HEK293 (cell line): ENCODE data around the gene CAMKK1.

Experiments
- GLIS1 ChIP-seq: fragments of 450-650 bp; formaldehyde crosslinking; IDR thresholded peaks from 2 replicates; pipeline ENCODE4 v1.5.1; 2016; ENCODE audit warnings: missing biosample characterization, missing genetic modification characterization
- KLF1 ChIP-seq: fragments of 450-650 bp; formaldehyde crosslinking; IDR thresholded peaks from 2 replicates; pipeline ENCODE4 v1.5.1; 2016; ENCODE audit warnings: missing biosample characterization, missing genetic modification characterization
- MYNN ChIP-seq: fragments of 450-650 bp; formaldehyde crosslinking; IDR thresholded peaks from 2 replicates; pipeline ENCODE4 v1.5.1; 2016; ENCODE audit warnings: missing biosample characterization, missing genetic modification characterization, borderline replicate concordance
- SCRT1 ChIP-seq: fragments of 450-650 bp; formaldehyde crosslinking; IDR thresholded peaks from 2 replicates; pipeline ENCODE4 v1.5.1; 2016; ENCODE audit warnings: missing biosample characterization, missing genetic modification characterization, borderline replicate concordance
- YY2 ChIP-seq: fragments of 450-650 bp; formaldehyde crosslinking; IDR thresholded peaks from 2 replicates; pipeline ENCODE4 v1.5.1; 2016; ENCODE audit warnings: missing biosample characterization, missing genetic modification characterization
- ZBTB1 ChIP-seq: fragments of 450-650 bp; formaldehyde crosslinking; IDR thresholded peaks from 2 replicates; pipeline ENCODE4 v1.5.1; 2016; ENCODE audit warnings: missing biosample characterization, missing genetic modification characterization
- ZBTB7A ChIP-seq: fragments of 450-650 bp; formaldehyde crosslinking; IDR thresholded peaks from 2 replicates; pipeline ENCODE4 v1.5.1; 2016; ENCODE audit warnings: low read depth, missing biosample characterization, missing genetic modification characterization
- ZEB2 ChIP-seq: fragments of 450-650 bp; formaldehyde crosslinking; IDR thresholded peaks from 2 replicates; pipeline ENCODE4 v1.5.1; 2016; ENCODE audit warnings: missing biosample characterization, missing genetic modification characterization
- ZFHX2 ChIP-seq: fragments of 450-650 bp; formaldehyde crosslinking; conservative IDR thresholded peaks from 2 replicates; pipeline ENCODE4 v1.5.1; 2016; ENCODE audit warnings: missing biosample characterization, missing genetic modification characterization
- ZFP37 ChIP-seq: fragments of 450-650 bp; formaldehyde crosslinking; IDR thresholded peaks from 2 replicates; pipeline ENCODE4 v1.5.1; 2016; ENCODE audit warnings: missing biosample characterization, missing genetic modification characterization
- ZNF114 ChIP-seq: fragments of 450-650 bp; formaldehyde crosslinking; IDR thresholded peaks from 2 replicates; pipeline ENCODE4 v1.5.0; 2017; ENCODE audit warnings: missing biosample characterization, missing genetic modification characterization
- ZNF184 ChIP-seq: fragments of 450-650 bp; IDR thresholded peaks from 2 replicates; pipeline ENCODE4 v1.5.1; 2018; ENCODE audit warnings: missing biosample characterization, mild to moderate bottlenecking, missing genetic modification characterization
- ZNF324 ChIP-seq: fragments of 450-650 bp; formaldehyde crosslinking; IDR thresholded peaks from 2 replicates; pipeline ENCODE4 v1.5.1; 2016; ENCODE audit warnings: missing biosample characterization, missing genetic modification characterization
- ZNF354C ChIP-seq: fragments of 450-650 bp; formaldehyde crosslinking; IDR thresholded peaks from 2 replicates; pipeline ENCODE4 v1.5.1; 2016; ENCODE audit warnings: missing biosample characterization, missing genetic modification characterization, low read depth, borderline replicate concordance
- ZNF366 ChIP-seq: fragments of 450-650 bp; formaldehyde crosslinking; conservative IDR thresholded peaks from 2 replicates; pipeline ENCODE4 v1.5.1; 2016; ENCODE audit warnings: missing biosample characterization, missing genetic modification characterization
- ZNF37A ChIP-seq: fragments of 450-650 bp; IDR thresholded peaks from 2 replicates; pipeline ENCODE4 v1.5.1; 2018; ENCODE audit warnings: missing biosample characterization, missing genetic modification characterization
- ZNF416 ChIP-seq: fragments of 450-650 bp; formaldehyde crosslinking; IDR thresholded peaks from 2 replicates; pipeline ENCODE4 v1.5.1; 2016; ENCODE audit warnings: missing biosample characterization, missing genetic modification characterization
- ZNF530 ChIP-seq: fragments of 450-650 bp; formaldehyde crosslinking; IDR thresholded peaks from 2 replicates; pipeline ENCODE4 v1.5.1; 2016; ENCODE audit warnings: low read depth, missing biosample characterization, missing genetic modification characterization
- ZNF561 ChIP-seq: fragments of 450-650 bp; IDR thresholded peaks from 2 replicates; pipeline ENCODE4 v1.5.1; 2018; ENCODE audit warnings: missing biosample characterization, missing genetic modification characterization, borderline replicate concordance
- ZNF596 ChIP-seq: fragments of 450-650 bp; IDR thresholded peaks from 2 replicates; pipeline ENCODE4 v1.5.0; 2018; ENCODE audit warnings: missing biosample characterization, mild to moderate bottlenecking, missing genetic modification characterization, moderate library complexity
- ZNF600 ChIP-seq: fragments of 450-650 bp; formaldehyde crosslinking; IDR thresholded peaks from 2 replicates; pipeline ENCODE4 v1.5.1; 2016; ENCODE audit warnings: missing biosample characterization, missing genetic modification characterization
- ZNF623 ChIP-seq: fragments of 450-650 bp; formaldehyde crosslinking; IDR thresholded peaks from 2 replicates; pipeline ENCODE4 v1.5.1; 2016; ENCODE audit warnings: missing biosample characterization, missing genetic modification characterization
- ZNF629 ChIP-seq: fragments of 450-650 bp; formaldehyde crosslinking; IDR thresholded peaks from 2 replicates; pipeline ENCODE4 v1.5.1; 2017; ENCODE audit warnings: missing biosample characterization, missing genetic modification characterization
- ZNF654 ChIP-seq: fragments of 450-650 bp; formaldehyde crosslinking; IDR thresholded peaks from 2 replicates; pipeline ENCODE4 v1.5.1; 2016; ENCODE audit warnings: low read depth, missing biosample characterization, missing genetic modification characterization
- ZNF658 ChIP-seq: fragments of 450-650 bp; formaldehyde crosslinking; IDR thresholded peaks from 2 replicates; pipeline ENCODE4; 2016; ENCODE audit warnings: missing biosample characterization, missing genetic modification characterization
- ZNF792 ChIP-seq: fragments of 450-650 bp; formaldehyde crosslinking; IDR thresholded peaks from 2 replicates; pipeline ENCODE4 v1.5.1; 2016; ENCODE audit warnings: missing biosample characterization, missing genetic modification characterization
- TF ChIP-seq, protein P1 (sequence below): fragments of 450-650 bp; formaldehyde crosslinking; IDR thresholded peaks from 2 replicates; pipeline ENCODE4 v1.5.1; 2016; ENCODE audit warnings: missing biosample characterization, missing genetic modification characterization, borderline replicate concordance
- TF ChIP-seq, protein P2 (sequence below): fragments of 450-650 bp; formaldehyde crosslinking; IDR thresholded peaks from 2 replicates; pipeline ENCODE4 v1.5.1; 2016; ENCODE audit warnings: missing biosample characterization, missing genetic modification characterization
- TF ChIP-seq, protein P3 (sequence below): fragments of 450-650 bp; formaldehyde crosslinking; IDR thresholded peaks from 2 replicates; pipeline ENCODE4 v1.5.1; 2016; ENCODE audit warnings: missing biosample characterization, missing genetic modification characterization
- TF ChIP-seq, protein P4 (sequence below): fragments of 450-650 bp; formaldehyde crosslinking; IDR thresholded peaks from 2 replicates; pipeline ENCODE4 v1.5.1; 2016; ENCODE audit warnings: missing biosample characterization, missing genetic modification characterization

The CAMKK1 gene

DNA sequence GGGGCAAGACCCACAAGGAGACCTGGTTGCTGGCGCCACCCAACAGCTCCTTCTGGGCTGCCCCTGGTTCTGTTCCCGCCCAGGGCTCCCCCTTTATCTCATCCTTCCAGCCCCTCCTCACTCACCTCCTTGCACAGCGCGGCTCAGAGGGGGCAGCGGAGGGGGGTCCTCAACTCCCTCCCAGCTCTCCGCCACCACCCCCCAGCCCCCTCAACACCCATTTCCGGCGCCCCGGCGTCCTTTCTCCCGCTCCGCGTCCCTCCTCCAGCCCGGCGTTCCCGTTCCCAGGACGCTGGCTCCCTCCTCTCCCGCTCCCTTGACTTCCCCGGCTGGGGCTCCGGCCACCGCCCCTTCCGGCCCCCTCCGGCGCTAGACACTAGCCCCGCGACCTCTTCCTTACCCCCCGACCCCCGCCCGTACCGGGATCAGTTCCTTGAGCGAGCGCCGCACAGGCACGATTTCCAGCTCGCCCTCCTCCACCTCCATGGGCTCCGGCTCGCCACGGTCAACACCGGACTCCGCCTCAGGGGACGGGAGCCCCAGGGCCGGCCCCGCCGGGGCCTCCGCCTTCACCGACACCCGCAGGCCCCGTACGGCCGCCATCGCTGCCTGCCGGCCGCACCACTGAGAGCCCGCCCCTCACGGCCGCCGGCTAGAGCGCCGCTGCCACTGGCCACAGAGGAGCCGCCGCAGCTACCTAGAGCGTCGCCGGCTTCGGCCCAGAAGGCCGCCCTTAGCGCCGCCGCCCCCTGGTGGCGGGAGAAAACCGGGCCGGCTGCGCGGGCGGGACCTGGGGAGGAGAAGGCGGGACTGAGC is 47.0 kb downstream of the CAMKK1 start, which contains the start of gene NCBP3 (continued):
- peak; percentile 61 for TF ChIP-seq KLF1
- peak; percentile 93 for TF ChIP-seq YY2 (tag by site-specific recombination)
- TF ChIP-seq ZNF658 (tag by site-specific recombination): no peak
- no peak for TF ChIP-seq MYNN (tag by site-specific recombination)
- no peak for TF ChIP-seq SCRT1 (tag by site-specific recombination)
- TF ChIP-seq ZNF596 (tag by site-specific recombination): peak; percentile 25; the same call in 1 of the 2 replicates
- no peak; the same call in 1 of the 2 replicates for TF ChIP-seq ZNF37A (tag by site-specific recombination)
- TF ChIP-seq ZNF354C: no peak
- TF ChIP-seq ZNF792: no peak
- TF ChIP-seq ZNF600: peak; percentile 60; the same call in 1 of the 2 replicates
- TF ChIP-seq ZNF324 (tag by site-specific recombination): peak; percentile 93
- no peak; the same call in 1 of the 2 replicates for TF ChIP-seq ZBTB7A (tag by site-specific recombination)
- TF ChIP-seq, protein P1, sequence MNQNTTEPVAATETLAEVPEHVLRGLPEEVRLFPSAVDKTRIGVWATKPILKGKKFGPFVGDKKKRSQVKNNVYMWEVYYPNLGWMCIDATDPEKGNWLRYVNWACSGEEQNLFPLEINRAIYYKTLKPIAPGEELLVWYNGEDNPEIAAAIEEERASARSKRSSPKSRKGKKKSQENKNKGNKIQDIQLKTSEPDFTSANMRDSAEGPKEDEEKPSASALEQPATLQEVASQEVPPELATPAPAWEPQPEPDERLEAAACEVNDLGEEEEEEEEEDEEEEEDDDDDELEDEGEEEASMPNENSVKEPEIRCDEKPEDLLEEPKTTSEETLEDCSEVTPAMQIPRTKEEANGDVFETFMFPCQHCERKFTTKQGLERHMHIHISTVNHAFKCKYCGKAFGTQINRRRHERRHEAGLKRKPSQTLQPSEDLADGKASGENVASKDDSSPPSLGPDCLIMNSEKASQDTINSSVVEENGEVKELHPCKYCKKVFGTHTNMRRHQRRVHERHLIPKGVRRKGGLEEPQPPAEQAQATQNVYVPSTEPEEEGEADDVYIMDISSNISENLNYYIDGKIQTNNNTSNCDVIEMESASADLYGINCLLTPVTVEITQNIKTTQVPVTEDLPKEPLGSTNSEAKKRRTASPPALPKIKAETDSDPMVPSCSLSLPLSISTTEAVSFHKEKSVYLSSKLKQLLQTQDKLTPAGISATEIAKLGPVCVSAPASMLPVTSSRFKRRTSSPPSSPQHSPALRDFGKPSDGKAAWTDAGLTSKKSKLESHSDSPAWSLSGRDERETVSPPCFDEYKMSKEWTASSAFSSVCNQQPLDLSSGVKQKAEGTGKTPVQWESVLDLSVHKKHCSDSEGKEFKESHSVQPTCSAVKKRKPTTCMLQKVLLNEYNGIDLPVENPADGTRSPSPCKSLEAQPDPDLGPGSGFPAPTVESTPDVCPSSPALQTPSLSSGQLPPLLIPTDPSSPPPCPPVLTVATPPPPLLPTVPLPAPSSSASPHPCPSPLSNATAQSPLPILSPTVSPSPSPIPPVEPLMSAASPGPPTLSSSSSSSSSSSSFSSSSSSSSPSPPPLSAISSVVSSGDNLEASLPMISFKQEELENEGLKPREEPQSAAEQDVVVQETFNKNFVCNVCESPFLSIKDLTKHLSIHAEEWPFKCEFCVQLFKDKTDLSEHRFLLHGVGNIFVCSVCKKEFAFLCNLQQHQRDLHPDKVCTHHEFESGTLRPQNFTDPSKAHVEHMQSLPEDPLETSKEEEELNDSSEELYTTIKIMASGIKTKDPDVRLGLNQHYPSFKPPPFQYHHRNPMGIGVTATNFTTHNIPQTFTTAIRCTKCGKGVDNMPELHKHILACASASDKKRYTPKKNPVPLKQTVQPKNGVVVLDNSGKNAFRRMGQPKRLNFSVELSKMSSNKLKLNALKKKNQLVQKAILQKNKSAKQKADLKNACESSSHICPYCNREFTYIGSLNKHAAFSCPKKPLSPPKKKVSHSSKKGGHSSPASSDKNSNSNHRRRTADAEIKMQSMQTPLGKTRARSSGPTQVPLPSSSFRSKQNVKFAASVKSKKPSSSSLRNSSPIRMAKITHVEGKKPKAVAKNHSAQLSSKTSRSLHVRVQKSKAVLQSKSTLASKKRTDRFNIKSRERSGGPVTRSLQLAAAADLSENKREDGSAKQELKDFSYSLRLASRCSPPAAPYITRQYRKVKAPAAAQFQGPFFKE (tag by site-specific recombination): no peak
- TF ChIP-seq ZFHX2: peak; percentile 89
- TF ChIP-seq ZNF530 (tag by site-specific recombination): no peak
- peak; percentile 69; the same call in 1 of the 2 replicates for TF ChIP-seq ZNF561 (tag by site-specific recombination)
- TF ChIP-seq ZBTB1 (tag by site-specific recombination): no peak
- peak; percentile 19; the same call in 1 of the 2 replicates for TF ChIP-seq ZNF654 (tag by site-specific recombination)
- TF ChIP-seq, protein P2, sequence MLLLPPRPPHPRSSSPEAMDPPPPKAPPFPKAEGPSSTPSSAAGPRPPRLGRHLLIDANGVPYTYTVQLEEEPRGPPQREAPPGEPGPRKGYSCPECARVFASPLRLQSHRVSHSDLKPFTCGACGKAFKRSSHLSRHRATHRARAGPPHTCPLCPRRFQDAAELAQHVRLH: no peak
- TF ChIP-seq ZNF629 (tag by site-specific recombination): peak; percentile 74; the same call in 1 of the 2 replicates
- TF ChIP-seq, protein P3, sequence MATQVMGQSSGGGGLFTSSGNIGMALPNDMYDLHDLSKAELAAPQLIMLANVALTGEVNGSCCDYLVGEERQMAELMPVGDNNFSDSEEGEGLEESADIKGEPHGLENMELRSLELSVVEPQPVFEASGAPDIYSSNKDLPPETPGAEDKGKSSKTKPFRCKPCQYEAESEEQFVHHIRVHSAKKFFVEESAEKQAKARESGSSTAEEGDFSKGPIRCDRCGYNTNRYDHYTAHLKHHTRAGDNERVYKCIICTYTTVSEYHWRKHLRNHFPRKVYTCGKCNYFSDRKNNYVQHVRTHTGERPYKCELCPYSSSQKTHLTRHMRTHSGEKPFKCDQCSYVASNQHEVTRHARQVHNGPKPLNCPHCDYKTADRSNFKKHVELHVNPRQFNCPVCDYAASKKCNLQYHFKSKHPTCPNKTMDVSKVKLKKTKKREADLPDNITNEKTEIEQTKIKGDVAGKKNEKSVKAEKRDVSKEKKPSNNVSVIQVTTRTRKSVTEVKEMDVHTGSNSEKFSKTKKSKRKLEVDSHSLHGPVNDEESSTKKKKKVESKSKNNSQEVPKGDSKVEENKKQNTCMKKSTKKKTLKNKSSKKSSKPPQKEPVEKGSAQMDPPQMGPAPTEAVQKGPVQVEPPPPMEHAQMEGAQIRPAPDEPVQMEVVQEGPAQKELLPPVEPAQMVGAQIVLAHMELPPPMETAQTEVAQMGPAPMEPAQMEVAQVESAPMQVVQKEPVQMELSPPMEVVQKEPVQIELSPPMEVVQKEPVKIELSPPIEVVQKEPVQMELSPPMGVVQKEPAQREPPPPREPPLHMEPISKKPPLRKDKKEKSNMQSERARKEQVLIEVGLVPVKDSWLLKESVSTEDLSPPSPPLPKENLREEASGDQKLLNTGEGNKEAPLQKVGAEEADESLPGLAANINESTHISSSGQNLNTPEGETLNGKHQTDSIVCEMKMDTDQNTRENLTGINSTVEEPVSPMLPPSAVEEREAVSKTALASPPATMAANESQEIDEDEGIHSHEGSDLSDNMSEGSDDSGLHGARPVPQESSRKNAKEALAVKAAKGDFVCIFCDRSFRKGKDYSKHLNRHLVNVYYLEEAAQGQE (tag by site-specific recombination): 0 out of 2 replicates have a peak, but pooled peaks have one; percentile 13
- peak; percentile 81; the same call in 1 of the 2 replicates for TF ChIP-seq ZNF184 (tag by site-specific recombination)
- no peak for TF ChIP-seq ZNF114 (tag by site-specific recombination)
- TF ChIP-seq GLIS1 (tag by site-specific recombination): peak; percentile 89
- TF ChIP-seq, protein P4, sequence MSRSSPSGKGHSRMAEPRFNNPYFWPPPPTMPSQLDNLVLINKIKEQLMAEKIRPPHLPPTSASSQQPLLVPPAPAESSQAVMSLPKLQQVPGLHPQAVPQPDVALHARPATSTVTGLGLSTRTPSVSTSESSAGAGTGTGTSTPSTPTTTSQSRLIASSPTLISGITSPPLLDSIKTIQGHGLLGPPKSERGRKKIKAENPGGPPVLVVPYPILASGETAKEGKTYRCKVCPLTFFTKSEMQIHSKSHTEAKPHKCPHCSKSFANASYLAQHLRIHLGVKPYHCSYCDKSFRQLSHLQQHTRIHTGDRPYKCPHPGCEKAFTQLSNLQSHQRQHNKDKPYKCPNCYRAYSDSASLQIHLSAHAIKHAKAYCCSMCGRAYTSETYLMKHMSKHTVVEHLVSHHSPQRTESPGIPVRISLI: no peak
- TF ChIP-seq ZFP37 (tag by site-specific recombination): peak; percentile 59; the same call in 1 of the 2 replicates
- TF ChIP-seq ZNF623: no peak
- TF ChIP-seq ZNF416 (tag by site-specific recombination): no peak
- peak; percentile 82 for TF ChIP-seq ZEB2 (tag by site-specific recombination)
- TF ChIP-seq ZNF366: no peak
